HG03039 (cell line): Measurements from ENCODE around the gene SAMD4B.

Experiments
- ATAC-seq: cut with Tn5 transposase; IDR thresholded peaks from one replicate; pipeline ENCODE4 v1.9.1; 2021; ENCODE audit warnings: mild to moderate bottlenecking, moderate library complexity; ENCODE audit not compliant: unreplicated experiment

The SAMD4B gene

GRCh38 chr19:39386557-39386956 is 44.3 kb downstream of the SAMD4B start:
- ATAC-seq, result no peak

DNA sequence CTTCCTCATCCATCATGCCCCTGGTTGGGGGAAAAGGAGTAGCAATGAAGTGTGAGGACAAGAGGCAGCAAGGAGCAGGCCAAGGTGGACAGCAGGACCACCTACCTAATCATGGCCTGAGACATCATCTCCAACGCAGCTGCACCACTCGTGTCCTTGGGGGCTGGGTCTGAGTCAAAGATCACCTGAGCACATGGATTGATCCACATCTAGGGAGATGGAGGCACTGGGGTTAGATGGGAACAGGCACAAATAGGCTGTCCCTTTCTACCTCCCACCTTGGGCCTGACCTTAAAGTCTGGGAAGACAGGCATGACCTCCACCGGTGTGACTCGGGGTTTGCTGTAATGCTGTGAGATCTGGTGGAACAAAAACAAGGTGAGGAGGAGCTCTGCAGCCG is 46.4 kb downstream of the SAMD4B start:
- ATAC-seq, result no peak

- ATAC-seq, result no peak
Observed at GRCh38 chr19:39389631-39390414, 47.6 kb downstream of the SAMD4B start.

- no peak for ATAC-seq
Observed at GRCh38 chr19:39390451-39390750, 48.2 kb downstream of the SAMD4B start.

DNA sequence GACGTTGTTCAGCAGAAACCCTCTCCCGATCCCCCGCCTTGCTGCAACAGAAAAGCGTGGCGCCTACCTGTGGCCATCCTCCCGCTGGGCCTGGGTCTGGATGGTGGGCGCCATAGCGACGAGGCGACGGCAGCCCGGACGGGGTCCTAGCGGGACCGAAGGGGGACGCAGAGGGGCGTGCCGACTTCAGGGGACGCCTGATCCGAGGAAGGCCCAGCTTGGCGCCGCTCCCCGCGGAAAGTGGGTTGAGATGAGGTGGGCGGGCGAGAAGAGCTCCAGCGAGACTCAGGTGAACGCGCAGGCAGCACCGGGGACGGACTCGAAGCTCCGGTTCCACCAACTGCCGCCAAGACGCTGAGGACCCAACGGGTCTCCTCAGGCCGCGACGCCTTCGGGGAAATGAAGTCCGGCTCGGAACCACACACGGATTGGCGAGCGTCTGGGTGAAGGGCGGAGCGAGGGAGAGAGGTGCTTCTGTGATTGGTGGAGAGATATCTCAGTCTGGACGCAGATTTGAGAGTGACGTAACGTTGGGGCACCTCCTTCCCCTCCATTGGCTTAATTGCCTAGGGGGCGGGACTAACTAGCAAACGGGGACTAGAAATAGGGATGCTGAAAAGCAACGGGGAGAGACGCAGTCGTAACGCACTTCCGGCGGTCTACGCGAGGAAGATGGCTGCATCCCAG is 48.7 kb downstream of the SAMD4B start, which contains the start of the genes MED29 and PAF1:
Gene MED29, plus strand, starts transcription at position 628 of the 687 bp plus-strand sequence. Its CDS starts 45 bp downstream, at position 673.
Gene PAF1, minus strand, starts transcription at position 356 of the 687 bp plus-strand sequence. Its CDS starts 242 bp downstream, at position 114.
- ATAC-seq, result peak; percentile 88

DNA sequence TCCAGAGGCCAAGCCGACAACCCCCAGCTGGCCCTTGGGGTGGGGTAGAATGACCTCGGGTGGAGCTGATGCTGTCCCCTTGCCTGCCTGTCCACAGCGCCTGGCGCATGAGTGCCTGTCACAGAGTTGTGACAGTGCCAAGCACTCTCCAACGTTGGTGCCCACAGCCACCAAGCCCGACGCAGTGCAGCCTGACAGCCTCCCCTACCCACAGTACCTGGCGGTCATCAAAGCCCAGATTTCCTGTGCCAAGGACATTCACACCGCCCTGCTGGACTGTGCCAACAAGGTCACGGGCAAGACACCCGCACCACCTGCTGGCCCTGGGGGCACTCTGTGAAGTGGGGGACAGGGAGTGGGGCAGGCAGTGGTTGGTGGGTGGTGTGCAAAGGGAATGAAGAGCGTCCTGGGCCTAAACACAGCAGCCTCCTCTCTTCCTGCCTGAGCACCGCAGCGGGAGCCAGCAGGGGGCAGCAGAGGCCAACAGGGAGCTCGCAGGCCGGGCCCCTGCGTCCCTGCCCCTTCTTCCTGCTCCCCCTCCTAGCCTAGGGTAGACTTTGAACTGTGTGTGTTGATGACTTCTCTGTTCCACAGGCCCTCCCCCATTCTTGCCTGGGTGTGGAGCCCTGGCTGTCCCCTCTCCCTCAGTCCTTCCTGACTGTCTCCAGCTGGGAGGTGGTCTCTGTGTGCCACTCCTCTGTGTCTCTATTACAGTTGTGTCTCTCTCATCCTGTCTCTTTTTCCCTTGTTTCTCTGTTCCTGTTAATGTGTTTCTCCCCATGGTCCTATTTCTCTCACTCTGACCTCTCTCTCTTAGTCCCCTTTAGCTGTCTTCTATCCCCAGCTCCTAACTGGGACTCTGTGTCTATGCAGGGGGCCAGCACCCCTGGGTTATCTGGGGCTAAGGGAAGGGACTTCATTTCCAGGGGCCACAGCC is 55.4 kb downstream of the SAMD4B start:
- ATAC-seq, result no peak

- no peak for ATAC-seq
Observed at GRCh38 chr19:39398297-39398864, 56.2 kb downstream of the SAMD4B start.

GRCh38 chr19:39399668-39400050 is 57.4 kb downstream of the SAMD4B start:
- ATAC-seq, result no peak

DNA sequence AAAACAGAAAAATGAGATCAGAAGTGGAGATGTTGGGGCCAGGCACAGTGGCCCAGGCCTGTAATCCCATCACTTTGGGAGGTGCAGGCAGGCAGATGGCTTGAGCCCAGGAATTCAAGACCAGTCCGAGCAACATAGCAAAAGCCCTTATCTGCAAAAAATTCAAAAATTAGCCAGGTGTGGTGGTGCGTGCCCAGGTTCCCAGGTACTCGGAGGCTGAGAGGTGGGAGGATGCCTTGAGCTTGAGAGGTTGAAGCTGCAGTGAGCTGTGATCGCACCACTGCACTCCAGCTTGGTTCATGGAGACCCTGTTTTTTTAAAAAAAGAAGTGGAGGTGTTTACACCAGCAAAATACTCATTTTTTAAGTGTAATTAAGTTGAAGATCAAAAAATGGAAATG is 57.8 kb downstream of the SAMD4B start:
- ATAC-seq, result no peak

- no peak for ATAC-seq
Observed at GRCh38 chr19:39401070-39401548, 58.9 kb downstream of the SAMD4B start.

DNA sequence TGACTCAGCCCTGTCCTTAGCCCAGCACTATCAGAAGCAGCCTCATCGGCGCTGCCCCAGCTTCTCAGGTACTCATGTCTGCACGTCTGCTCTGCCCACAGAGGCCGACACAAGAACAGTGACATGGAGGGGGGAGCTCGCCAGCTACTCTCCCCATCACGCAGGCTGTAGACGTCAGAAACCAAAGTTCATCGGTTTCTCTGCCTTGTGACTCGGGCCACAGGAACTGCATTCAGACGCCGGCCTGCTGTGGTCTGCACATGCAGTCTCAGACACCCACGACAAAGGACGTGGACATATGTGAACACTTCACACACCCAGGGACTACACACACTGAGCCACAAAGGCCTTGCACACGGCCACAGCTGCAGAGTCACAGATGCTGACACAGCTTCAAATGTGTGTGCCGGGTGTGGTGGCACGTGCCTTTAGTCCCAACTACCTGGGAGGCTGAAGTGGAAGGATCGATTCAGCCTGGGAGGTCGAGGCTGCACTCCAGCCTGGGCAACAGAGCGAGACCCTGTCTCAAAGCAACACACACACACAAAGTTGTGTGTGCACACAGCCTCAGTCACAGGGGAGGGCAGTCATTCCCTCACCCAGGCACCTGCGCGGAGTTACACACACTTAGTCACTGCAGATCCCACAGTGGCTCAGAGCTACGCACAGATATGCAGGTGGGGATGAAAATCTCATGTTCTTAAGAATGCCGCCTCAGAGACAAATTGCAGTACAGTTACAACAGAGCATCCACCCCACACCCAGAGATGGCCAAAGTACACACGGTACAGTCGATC is 59.5 kb downstream of the SAMD4B start:
- ATAC-seq, result peak; percentile 1

DNA sequence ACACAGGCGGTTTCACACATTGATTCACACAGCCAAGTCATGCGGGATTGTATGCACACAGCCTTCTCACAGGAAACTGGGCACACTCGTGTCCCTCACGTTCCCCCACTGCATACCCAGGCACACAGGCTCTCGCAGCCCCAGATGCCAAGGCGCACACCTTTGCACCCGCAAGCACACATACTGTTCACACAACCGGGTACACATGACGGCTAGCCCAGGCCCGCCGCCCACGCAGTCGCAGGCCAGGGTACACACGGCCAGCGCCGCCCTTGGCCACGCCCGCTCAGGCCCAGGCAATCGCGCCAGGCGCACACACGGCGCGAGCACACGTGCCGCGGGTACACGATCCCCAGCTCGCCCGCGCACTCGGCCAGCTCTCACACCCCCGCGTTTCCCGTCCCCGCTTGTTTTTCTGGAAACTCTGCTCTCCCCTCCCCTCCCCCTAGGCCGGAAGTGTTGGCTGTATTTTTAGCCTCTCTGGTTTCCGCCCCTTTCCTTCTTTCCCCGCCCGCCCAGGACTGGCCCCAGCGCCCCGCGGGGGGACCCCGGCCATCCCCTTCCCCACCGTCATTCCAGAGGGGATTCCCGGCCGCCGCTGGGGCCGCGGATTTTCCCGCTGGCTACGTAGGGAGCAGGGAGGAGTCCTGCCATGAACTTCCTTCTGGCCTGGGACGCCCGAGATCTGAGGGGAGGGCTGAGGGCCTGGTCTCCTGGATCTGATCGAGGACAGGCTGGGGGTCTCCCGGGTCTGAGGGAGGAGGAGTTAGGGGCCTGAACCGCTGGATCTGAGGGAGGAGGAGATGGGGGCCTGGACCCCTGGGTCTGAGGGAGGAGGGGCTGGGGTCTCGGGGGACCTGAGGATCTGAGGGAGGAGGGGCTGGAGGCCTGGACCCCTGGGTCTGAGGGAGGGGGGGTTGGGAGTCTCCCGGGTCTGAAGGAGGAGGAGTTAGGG is 60.4 kb downstream of the SAMD4B start:
- peak; percentile 26 for ATAC-seq

DNA sequence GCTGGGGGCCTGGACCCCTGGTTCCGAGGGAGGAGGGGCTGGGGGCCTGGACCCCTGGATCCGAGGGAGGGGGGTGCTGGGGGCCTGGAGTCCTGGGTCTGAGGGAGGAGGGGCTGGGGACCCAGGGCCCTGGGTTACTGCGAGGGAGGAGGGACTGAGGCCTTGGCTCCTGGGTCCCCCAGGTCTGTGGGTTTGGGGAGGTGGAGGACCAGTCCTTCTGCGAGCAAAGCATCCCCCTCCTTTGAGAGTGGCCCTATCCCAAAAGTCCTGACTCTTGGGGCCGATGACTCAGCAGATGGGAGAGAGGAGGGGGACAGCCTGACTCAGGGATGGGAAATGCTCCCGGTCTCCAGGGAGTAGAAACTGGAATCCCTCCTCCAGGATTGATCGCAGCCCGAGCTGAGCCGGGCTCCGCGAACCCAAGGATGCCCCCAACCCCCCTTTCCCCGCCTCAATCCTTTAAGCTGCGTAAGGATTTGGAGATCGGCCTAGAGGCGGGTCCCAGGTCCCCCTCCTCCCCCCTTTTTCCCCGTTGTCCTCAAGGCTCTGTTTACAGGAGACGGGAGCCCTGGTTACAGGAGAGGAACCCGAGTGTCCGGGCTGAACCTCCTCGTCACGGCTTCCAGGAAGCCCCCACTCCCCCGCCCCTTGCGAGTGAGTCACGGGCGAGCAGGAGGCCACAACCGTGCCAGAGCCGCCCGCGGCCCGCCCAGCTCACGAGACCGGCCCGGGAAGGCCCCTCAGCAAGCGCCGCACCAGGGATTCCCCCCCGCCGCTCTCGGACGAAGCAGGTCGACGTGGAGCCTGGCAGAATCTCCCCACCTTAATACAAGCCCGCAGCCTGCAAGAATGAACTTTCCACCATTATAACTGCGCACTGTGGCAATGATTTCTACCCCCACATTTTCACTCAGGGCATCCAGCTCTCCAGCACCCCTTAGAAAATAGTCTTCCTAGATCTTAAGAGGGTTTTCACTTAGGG is 61.4 kb downstream of the SAMD4B start:
- peak; percentile 24 for ATAC-seq

- ATAC-seq, result no peak
Observed at GRCh38 chr19:39405261-39405957, 63.2 kb downstream of the SAMD4B start.

- ATAC-seq, result no peak
Observed at GRCh38 chr19:39405958-39406655, 63.9 kb downstream of the SAMD4B start.

- no peak for ATAC-seq
Observed at GRCh38 chr19:39406656-39407409, 64.6 kb downstream of the SAMD4B start, which contains the start of gene ZFP36. Gene ZFP36 (plus strand): TSS chr19:39406847. CDS start chr19:39406905, 58 bp downstream.
